Measurements from ENCODE around the gene DNM2. TPM values are rescaled to one million over a fixed set of nuclear protein-coding genes. Genes with fewer than 3 reads are reported as not detected.

DNM2 gene
- total and polyA plus RNA-seq, 10 of the 15 experiments (the other 5 are each of a cell fraction or from before 2014, with no cell fraction given) = 1.2 to 146 (median 68.9) TPM

GRCh38 chr19:10870501-10870954, 152.6 kb downstream of the DNM2 start (continued):
- TF ChIP-seq TCF7 (IDR thresholded peaks at IDR 0.05; ENCODE audit: borderline replicate concordance) = no peak
- TF ChIP-seq YY1 (IDR thresholded peaks at IDR 0.05; ENCODE audit: low read depth, low read length) = no peak
- no peak for TF ChIP-seq ASH2L (IDR thresholded peaks at IDR 0.05; ENCODE audit: borderline replicate concordance, low read depth)
- no peak for TF ChIP-seq RELA (IDR thresholded peaks at IDR 0.05; ENCODE audit: borderline replicate concordance, partially characterized antibody)
- no peak for TF ChIP-seq SIN3A (IDR thresholded peaks at IDR 0.05; ENCODE audit: low read depth, low read length)
- 0 out of 2 replicates have a peak, but pooled peaks have one; percentile 14 for TF ChIP-seq RELB (IDR thresholded peaks at IDR 0.05; ENCODE audit: low read depth)
- no peak for TF ChIP-seq GABPA (IDR thresholded peaks at IDR 0.05; ENCODE audit: low read depth)
- no peak for TF ChIP-seq RCOR1 (conservative IDR thresholded peaks at IDR 0.05; ENCODE audit: low read depth, low read length)
- TF ChIP-seq E2F4 (IDR thresholded peaks at IDR 0.05; ENCODE audit: low read depth, low read length) = no peak
- no peak for TF ChIP-seq CTCF (IDR thresholded peaks at IDR 0.05 in 2 of 3, conservative IDR thresholded peaks at IDR 0.05 in 1 of 3; ENCODE audit: control insufficient read depth in 2 of 3, extremely low read depth in 1 of 3, insufficient read depth in 1 of 3, low read depth in 3 of 3, low read length in 3 of 3)
- no peak for TF ChIP-seq SKIL (IDR thresholded peaks at IDR 0.05; ENCODE audit: low read depth, poor library complexity, severe bottlenecking)
- TF ChIP-seq NR2C2 (IDR thresholded peaks at IDR 0.05; ENCODE audit: borderline replicate concordance, control insufficient read depth, insufficient read length, low read depth) = no peak
- TF ChIP-seq NBN (IDR thresholded peaks at IDR 0.05) = peak; percentile 94
- no peak for TF ChIP-seq BMI1 (IDR thresholded peaks at IDR 0.05; ENCODE audit: borderline replicate concordance)
- no peak for TF ChIP-seq ZNF207 (IDR thresholded peaks at IDR 0.05; ENCODE audit: borderline replicate concordance)
- peak; percentile 59; the same call in 1 of the 2 replicates for TF ChIP-seq MLLT1 (IDR thresholded peaks at IDR 0.05)
- TF ChIP-seq HCFC1 (IDR thresholded peaks at IDR 0.05; ENCODE audit: low read length) = no peak
- no peak for TF ChIP-seq EZH2 (IDR thresholded peaks at IDR 0.05; ENCODE audit: borderline replicate concordance, control insufficient read depth, low read depth, low read length)
- TF ChIP-seq IKZF2 (IDR thresholded peaks at IDR 0.05) = no peak
